ENCODE results near the gene SPRR3.

The SPRR3 gene

GRCh38 chr1:153032677-153033308 lies 31.2 kb downstream of the SPRR3 start:
- Histone ChIP-seq H4K20me1 (ENCODE audit: insufficient read depth, low read length) (no peaks in the 10 kb centered on the region), H3F3A (ENCODE audit: insufficient read depth, low read length) (no peaks in the 10 kb centered on the region), H3K27ac (ENCODE audit: low read depth, low read length, poor library complexity, severe bottlenecking) (no peak overlapping the region), H2AFZ (ENCODE audit: low read length) (no peak overlapping the region), H3K4me3 (ENCODE audit: low read depth, low read length, poor library complexity, severe bottlenecking) (no peak overlapping the region), H3K4me1 (ENCODE audit: insufficient read depth, low read length, severe bottlenecking) (no peaks in the 10 kb centered on the region), H3K4me2 (ENCODE audit: low read length) (no peak overlapping the region), H3K9me2 (ENCODE audit: low read depth, low read length) (no peaks in the 10 kb centered on the region), H3K9ac (ENCODE audit: low read length) (no peak overlapping the region), H3K27me3 (ENCODE audit: insufficient read depth, low read length) (no peaks in the 10 kb centered on the region), H3K36me3 (ENCODE audit: insufficient read depth, low read length) (no peaks in the 10 kb centered on the region), H3K79me2 (ENCODE audit: insufficient read depth, low read length) (no peaks in the 10 kb centered on the region), H3K9me3 (ENCODE audit: low read length) (no peaks in the 10 kb centered on the region)
- TF ChIP-seq EZH2 (IDR thresholded peaks at IDR 0.05; ENCODE audit: borderline replicate concordance, low read length) = no peak
- peak; percentile 42; the same call in 1 of the 2 replicates for TF ChIP-seq CTCF (IDR thresholded peaks at IDR 0.05; ENCODE audit: low read length)

- Histone ChIP-seq H3K9me2 (ENCODE audit: low read depth, low read length) (no peaks in the 10 kb centered on the region), H4K20me1 (ENCODE audit: insufficient read depth, low read length) (no peaks in the 10 kb centered on the region), H2AFZ (ENCODE audit: low read length) (no peak overlapping the region), H3K27me3 (ENCODE audit: insufficient read depth, low read length) (no peaks in the 10 kb centered on the region), H3K27ac (ENCODE audit: low read depth, low read length, poor library complexity, severe bottlenecking) (no peak overlapping the region), H3F3A (ENCODE audit: insufficient read depth, low read length) (no peaks in the 10 kb centered on the region), H3K4me2 (ENCODE audit: low read length) (no peak overlapping the region), H3K9ac (ENCODE audit: low read length) (no peak overlapping the region), H3K36me3 (ENCODE audit: insufficient read depth, low read length) (no peaks in the 10 kb centered on the region), H3K9me3 (ENCODE audit: low read length) (no peaks in the 10 kb centered on the region), H3K79me2 (ENCODE audit: insufficient read depth, low read length) (no peaks in the 10 kb centered on the region), H3K4me3 (ENCODE audit: low read depth, low read length, poor library complexity, severe bottlenecking) (no peak overlapping the region), H3K4me1 (ENCODE audit: insufficient read depth, low read length, severe bottlenecking) (no peaks in the 10 kb centered on the region)
- TF ChIP-seq EZH2 (IDR thresholded peaks at IDR 0.05; ENCODE audit: borderline replicate concordance, low read length) = no peak
- TF ChIP-seq CTCF (IDR thresholded peaks at IDR 0.05; ENCODE audit: low read length) = no peak
Measured at GRCh38 chr1:153035211-153035610, 33.7 kb downstream of the SPRR3 start.

GRCh38 chr1:153040950-153041631 lies 39.5 kb downstream of the SPRR3 start, which contains the start of gene SPRR2D:
Gene SPRR2D (minus strand): TSS chr1:153041120. CDS start chr1:153040346, 774 bp downstream.
- H3K36me3 ChIP-seq (ENCODE audit: insufficient read depth, low read length) = no peaks in the 10 kb centered on the region
- no peaks in the 10 kb centered on the region for H3K4me1 ChIP-seq (ENCODE audit: insufficient read depth, low read length, severe bottlenecking)
- H3K9me3 ChIP-seq (ENCODE audit: low read length) = no peaks in the 10 kb centered on the region
- H3K79me2 ChIP-seq (ENCODE audit: insufficient read depth, low read length) = no peaks in the 10 kb centered on the region
- H3K9me2 ChIP-seq (ENCODE audit: low read depth, low read length) = no peaks in the 10 kb centered on the region
- TF ChIP-seq CTCF (IDR thresholded peaks at IDR 0.05; ENCODE audit: low read length) (no peak), EZH2 (IDR thresholded peaks at IDR 0.05; ENCODE audit: borderline replicate concordance, low read length) (no peak)
- no peak within 1 kb of the TSS for H3K4me2 ChIP-seq (ENCODE audit: low read length)
- no peak within 1 kb of the TSS for H3K27ac ChIP-seq (ENCODE audit: low read depth, low read length, poor library complexity, severe bottlenecking)
- no peaks in the 10 kb centered on the region for H4K20me1 ChIP-seq (ENCODE audit: insufficient read depth, low read length)
- no peaks in the 10 kb centered on the region for H3F3A ChIP-seq (ENCODE audit: insufficient read depth, low read length)
- no peaks in the 10 kb centered on the region for H3K27me3 ChIP-seq (ENCODE audit: insufficient read depth, low read length)
- no peak within 1 kb of the TSS for H2AFZ ChIP-seq (ENCODE audit: low read length)
- no peak within 1 kb of the TSS for H3K9ac ChIP-seq (ENCODE audit: low read length)
- no peak within 1 kb of the TSS for H3K4me3 ChIP-seq (ENCODE audit: low read depth, low read length, poor library complexity, severe bottlenecking)

All from OCI-LY1 (cell line).